OCI-LY7 (cell line): ENCODE measurements around the gene ADIPOQ.

Source experiments
- CTCF ChIP-seq: fragments of 200-600 bp; sonication (generic); conservative IDR thresholded peaks from 2 replicates; pipeline ENCODE4 v1.5.1; 2014; ENCODE audit warnings: mild to moderate bottlenecking, antibody characterized with exemption, low read length, moderate library complexity, mixed read lengths
- EZH2phosphoT487 ChIP-seq: fragments of 200-600 bp; sonication (generic); IDR thresholded peaks from 2 replicates; pipeline ENCODE4 v1.6.1; 2018; ENCODE audit warnings: low read depth, borderline replicate concordance, mild to moderate bottlenecking, mixed run types, antibody characterized with exemption, low read length, moderate library complexity, mixed read lengths

- no peak for TF ChIP-seq CTCF
- no peak for TF ChIP-seq EZH2phosphoT487
These were observed 48.4 kb downstream of the ADIPOQ start for GRCh38 chr3:186890911-186891310.
